HG03103 (cell line): Measurements from ENCODE around the gene TOPAZ1.
A peak's percentile ranks its signal among the peaks of the same experiment; 100 is the strongest.
"Not testable (repeated sequence)": the region's sequence is repeated elsewhere in the genome, so short reads cannot be mapped to it uniquely, and the experiment has no call there.

Experiments
- ATAC-seq: cut with Tn5 transposase; IDR thresholded peaks from one replicate; pipeline ENCODE4 v1.9.1; 2021; ENCODE audit warnings: low read depth; ENCODE audit not compliant: unreplicated experiment

Gene TOPAZ1

DNA sequence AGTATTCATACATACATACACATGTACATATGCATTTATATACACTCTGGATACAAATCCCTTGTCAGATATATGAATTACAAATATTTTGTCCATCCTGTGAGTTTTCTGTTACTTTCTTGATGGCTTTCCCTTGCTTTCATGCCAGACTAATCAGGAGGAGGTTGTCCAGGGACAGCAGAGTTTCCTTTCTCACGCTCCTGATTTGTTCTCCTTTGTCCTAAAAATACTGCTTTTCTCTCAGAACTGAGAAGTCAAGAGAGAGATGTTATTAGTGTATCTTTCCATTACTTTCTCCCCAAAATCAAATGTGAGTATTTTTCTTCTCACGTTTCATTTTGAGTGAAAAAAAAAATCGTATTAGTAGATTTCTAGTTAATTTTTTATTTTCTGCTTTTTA, 84.8 kb downstream of the TOPAZ1 start:
- no peak for ATAC-seq

DNA sequence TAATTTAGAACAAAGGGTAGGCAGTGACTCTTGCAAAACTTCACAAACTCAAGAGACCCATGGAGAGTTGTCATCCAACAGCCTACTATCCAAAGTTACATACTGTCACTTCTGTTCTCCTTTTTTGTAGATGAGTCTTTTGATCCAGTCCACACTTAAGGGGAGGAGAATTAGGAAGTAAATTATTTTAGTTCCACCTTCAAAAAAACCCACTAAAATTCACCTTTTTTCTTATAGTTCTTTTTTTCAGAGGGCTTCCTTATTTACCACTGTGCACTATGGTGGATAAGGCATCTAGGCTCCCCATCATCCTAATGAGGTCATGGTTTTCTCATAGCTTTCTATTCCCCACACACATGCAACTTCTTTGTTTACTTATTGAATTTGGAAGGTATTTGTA, 88.3 kb downstream of the TOPAZ1 start:
- no peak for ATAC-seq

DNA sequence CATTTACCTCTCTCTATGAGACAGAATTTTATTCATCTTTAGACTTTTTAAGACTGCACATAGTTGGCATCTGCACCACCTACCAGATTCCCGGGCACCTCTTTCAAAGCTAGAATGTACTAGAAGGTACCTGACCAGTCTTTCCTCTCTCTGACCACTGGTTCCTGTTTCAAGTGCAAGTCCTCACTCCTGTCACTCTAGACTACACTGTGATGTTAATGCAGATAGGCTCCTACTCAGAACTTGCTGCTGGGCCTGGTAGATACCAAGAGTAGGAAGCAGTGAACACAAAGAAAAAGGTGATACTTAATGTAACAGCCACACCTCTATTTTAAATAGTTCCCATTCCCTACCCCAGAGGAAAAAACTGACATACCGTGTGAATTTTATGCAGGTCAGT, 88.8 kb downstream of the TOPAZ1 start:
- no peak for ATAC-seq

DNA sequence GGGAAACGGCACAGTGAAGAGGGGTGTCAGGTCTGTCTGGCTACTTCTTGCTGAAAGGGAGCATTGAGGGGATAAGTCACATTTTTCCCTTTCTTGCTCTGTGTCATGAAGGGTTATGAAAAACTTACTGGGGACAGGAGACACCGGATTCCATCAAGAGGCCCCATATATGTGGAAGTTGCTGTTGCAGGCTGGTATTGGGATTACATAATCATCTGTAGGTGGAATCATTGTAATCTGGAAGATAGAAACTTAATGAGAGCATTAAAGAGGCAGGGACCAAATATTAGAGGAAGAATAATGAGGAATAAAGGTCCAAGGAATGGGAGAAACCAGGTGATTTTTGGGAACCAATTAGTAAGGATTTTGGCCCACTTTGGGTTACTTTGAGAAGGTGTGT, 92.6 kb downstream of the TOPAZ1 start:
- ATAC-seq = no peak

DNA sequence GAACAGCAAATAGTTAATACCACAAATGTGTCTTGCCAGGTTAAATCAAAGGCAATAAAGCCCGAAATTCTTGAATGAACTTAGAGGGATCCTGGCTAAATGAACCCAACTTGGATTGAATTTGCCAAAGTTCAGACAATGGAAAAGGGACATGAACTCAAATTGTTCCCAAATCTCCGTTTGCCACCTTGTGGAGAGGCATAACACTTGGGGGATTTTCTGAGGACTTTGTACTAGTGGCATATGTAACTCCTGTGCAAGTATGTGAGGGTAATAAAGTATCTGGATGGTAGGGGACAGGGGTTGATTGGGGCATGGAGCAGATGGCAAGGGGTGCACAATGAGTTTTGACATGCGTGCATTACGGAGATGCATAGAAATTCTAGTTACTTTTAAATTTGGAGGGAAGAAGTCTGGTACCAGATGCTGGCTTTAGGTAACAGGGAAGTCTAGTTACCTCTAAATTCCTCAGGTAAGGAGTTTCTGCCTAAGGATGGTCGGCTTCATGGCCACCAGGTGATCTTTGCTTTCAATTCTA, 95.6 kb downstream of the TOPAZ1 start:
- no peak for ATAC-seq

DNA sequence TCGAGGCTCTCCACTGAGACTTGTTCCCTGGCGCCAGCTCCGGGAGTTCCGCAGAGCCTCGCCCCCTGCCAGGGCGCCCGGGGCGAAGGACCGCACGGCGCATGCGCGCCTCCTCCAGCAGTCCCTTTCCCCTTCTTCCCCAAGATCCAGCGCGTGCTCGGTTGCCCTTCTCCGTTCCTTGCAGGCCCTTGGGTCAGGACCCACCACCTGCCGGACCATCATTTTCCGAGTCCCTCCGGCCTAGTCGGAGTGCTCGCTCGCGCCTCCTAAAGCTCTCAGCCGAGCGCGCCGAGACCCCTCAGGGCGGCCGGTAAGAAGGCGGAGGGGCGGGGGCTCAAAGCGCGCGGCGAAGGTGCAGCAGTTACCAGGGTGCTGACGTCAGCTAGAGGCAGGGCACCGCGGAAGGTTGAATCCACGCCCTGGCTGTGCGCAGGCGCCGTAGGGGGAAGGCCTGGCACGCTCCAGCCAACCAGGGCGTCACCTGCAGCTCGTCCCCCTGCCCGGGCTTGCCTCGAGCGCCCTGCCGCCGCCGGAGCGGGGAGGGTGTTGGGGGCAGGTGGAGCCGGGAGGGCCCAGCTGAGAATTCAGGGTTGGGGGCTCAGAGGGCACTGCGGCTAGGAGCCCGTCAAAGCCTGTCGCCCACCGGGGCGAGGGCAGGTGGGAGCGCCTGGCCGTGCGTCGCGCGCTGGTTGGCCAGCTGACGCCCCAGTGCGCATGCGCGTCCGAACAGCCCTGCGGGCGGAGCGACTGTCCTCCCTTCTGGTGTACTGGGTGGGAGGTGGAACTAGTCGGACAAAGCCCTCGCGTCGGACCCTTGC, 96.5 kb downstream of the TOPAZ1 start, which contains the start of gene TCAIM:
TCAIM (plus strand) TSS at position 757 of the 818 bp plus-strand sequence. CDS start 16,017 bp downstream, outside the sequence.
- peak; percentile 84 for ATAC-seq

DNA sequence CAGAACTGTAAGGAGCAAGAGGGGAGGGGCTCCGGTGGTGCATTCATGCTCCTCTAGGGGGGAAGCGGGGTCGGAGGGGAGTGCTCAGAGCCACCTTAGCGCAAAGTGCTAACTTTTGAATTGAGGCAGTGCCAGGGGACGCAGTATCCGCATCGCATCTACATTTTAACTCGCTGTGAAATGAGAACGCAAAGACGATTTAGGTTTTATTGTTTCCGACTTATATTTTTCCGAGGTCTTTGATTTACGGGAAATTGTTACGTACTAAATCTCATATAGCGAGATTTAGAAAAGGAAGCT, 97.1 kb downstream of the TOPAZ1 start:
- no peak for ATAC-seq

DNA sequence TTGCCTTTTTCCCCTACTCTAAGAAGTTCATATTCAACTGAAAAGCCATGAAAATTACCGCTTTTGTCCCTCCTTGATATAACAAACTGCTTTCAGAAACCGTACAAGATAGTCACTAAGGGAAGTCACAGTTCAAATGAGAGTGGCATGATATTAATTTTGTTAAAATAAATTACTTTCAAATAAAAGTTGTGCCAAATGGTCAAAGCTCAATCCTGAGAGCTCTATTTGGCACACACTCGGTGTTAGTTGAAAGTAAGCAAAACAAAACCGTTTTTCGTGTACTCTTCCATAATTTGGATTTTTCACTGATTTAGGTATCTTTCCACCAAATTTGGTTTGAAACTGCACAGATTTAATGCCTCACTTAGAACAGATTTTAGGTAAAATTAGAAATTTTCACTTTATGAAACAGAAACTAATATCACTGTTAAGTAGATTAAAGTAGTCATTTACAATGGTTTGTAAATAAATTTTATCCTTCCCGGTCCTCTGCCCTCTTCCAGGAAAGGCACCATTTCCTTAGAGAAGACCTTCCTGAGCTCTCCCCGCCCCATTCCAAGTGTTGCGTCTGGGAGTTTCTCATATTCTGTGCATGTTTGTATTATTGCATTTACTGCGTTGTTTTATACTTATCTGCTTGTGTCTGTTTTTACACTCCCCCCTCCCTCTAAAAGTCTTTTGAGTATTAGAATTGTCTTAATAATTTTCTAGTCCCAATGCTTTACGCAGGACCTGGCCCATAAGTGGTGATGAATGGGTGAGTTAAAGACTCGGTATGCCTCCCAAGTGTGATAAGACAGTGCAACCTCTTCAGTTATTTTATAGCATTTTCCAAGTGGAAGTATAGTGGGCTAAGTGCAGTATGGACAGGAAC, 97.7 kb downstream of the TOPAZ1 start:
- ATAC-seq = no peak

DNA sequence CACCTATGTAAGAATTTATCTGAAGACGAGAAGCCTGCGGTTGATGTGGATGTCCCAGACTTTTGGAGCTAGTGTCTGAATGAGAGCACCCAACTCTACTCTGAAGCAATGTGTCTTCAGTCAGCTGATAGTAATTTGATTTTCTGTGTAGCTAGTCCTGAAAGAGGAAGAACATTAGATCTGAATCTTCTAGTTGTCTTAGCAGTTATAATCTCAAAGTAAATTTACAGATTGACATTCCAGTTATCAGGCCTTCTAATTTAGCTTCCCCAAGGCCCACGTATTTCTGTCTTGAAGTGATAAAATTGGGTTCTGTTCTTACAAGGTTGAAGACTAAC, 98.3 kb downstream of the TOPAZ1 start:
- no peak for ATAC-seq

DNA sequence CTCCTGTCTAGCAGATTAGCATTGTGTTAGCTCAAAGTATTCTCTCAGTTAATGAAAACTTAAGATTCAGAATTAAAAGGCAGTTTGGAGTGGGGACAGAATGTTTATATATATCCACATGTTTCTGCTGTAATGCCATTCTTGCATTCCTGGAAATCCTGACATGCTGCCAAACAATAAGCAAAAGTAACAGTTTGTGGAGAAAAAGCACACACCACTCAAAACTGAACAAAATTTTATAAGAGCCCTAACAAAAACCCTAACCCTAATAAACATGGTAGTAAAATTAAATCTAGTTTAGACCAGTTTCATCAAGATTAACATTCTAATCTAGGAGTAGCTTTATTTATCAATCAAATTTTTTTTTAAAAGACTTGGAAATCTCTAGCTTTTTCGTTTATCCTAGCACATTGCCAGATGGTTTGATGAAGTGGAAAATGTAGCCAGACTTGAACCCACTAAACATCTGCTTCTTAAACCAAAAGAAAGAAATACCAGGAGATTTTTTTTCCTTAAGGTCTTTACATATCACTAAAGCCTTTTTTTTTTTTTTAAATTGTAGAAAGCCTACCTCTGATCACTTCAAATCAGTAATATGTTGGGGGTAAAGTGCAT, 100.6 kb downstream of the TOPAZ1 start:
- no peak for ATAC-seq

DNA sequence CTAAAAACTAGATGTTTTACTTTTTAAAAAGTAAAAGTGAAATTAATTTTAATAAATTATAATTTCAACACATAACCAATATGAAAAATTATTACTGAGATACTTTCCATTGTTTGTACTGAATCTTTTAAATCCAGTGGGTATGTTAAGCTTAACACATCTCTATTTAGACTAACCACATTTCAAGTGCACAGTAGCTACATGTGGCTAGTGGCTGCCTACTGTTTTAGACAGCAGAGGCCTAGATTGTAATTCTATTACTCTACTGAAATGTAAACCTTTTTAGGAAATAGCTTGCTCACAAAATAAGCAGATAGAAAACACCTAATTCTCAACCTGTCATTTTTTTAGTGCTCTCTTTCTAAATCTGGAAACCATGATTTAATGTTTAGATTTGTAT, 101.7 kb downstream of the TOPAZ1 start:
- no peak for ATAC-seq

DNA sequence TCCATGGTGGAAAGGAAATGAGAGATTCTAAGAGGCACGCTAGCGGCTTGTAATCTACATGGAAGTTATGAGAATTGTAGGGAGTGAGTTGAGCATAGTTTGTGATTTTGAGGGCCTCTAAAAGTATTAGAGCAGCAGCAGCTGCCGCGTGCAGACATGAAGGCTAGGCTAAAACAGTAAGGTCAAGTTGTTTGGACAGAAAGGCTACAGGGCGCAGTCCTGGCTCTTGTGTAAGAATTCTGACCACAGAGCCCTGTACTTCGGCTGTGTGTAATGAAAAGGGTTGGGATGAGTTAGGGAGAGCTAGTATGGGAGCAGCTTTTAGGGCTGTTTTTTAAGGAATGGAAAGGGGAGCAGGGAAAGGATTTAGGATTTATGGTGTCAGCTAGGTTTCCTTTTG, 104.9 kb downstream of the TOPAZ1 start:
- ATAC-seq = not testable (repeated sequence)

DNA sequence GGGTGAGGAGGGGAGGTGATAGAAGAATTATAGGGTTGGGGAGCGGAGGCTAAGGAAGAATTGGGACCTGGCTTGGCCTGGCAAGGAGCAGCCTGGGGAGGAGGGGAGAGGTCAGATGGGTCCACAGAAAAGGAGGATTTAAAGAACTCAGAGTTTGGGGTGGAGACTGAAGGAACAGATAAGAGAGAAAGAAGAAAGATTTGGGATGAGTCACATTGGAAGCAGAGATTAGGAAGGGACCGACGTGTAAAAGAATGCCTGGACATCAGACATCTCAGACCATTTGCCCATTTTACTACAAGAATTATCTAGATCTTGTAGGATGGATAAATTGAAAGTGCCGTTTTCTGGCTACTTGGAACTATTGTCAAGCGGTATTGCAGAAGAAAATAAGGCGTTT, 107.3 kb downstream of the TOPAZ1 start:
- no peak for ATAC-seq

DNA sequence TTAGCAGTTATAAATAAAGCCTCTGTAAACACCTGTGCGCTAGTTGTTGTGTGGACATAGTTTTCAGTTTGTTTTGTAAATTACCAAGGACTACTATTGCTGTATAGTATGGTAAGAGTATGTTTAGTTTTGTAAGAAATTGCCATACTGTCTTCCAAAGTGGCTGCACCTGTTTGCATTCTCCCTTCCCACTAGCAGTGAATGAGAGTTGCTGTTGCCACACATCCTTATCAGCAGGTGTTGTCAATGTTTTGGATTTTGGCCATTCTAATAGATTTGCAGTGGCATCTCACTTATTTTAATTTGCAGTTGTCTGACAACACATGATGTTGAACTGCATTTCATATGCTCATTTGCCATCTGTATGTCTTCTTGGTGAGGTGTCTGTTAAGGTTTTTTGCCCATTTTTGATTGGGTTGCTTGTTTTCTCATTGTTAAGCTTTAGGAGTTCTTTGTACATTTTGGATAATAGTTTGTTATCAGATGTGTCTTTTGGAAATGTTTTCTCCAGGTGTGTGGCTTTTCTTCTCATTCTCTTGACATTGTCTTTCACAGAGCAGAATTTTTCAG, 111.8 kb downstream of the TOPAZ1 start:
- no peak for ATAC-seq

DNA sequence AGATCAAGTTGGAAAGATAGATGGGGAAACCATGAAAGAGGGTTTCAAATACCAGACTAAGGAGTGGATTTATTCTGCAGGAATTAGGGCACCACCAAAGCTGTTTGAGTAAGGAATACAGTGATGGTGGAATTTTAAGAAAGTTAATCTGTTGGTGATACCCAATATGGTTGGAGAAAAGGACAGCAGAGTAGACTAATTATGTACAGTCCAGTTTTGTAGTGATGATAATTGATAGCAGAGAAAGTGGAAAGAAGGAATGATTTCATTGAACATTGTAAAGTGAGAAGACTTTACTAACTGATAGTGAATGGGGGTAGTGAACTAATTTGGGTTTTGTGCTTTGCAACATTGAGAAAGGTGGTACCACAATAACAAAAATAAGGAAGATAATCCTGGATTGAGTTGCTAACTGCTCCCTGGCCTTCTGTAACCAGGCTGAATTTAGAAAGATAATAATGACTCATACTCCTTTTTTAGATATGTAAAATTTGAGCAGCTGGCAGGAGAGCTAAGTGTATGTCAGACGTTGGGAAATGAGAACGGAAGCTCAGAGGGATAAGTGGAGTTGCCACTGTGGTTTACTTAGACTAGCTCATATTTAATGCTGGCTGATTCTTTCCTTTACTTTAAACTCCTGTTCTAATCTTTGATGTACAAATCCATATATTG, 113.8 kb downstream of the TOPAZ1 start:
- ATAC-seq = no peak

DNA sequence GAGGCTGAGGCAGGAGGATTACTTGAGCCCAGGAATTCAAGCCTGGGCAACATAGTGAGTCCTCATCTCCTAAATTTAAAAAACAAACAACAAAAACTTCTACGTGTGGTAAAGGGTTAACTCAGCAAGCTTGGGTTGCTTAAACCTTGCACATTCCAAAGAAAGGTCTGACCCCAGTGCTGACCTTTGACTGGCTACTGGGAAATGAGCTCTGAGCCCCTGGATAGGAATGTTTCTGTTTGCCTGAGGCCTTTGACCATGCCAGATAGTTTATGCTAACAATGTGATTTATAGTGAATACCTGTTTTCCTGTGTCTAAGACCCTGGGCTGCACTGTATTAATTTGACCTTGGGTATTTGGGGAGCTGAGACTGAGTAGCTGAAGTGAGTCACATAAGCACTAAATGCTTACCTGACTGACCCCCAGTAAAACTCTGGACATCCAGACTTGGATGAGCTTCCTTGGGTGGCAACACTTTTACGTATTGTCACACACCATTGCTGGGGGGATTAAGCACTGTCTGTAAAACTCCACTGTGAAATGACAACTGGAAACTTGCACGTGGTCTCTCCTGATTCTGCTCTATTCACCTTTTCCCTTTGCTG, 117.6 kb downstream of the TOPAZ1 start:
- no peak for ATAC-seq

DNA sequence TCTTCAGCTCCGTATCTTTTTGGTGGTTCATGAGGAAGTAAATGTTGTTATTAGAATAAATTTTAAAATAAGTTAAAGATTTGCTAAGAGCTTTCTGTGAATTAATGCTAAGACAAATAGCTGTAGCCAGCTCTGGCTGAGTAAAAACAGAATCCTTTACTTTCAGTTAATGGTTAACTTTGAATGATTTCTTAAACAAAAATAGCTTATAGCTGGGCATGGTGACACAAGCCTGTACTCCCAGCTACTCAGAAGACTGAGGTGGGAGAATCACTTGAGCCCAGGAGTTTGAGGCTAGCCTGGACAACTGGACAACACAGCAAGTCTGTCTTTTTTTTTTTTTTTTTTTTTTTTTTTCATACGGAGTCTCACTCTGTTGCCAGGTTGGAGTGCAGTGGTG, 121.9 kb downstream of the TOPAZ1 start:
- ATAC-seq = no peak

DNA sequence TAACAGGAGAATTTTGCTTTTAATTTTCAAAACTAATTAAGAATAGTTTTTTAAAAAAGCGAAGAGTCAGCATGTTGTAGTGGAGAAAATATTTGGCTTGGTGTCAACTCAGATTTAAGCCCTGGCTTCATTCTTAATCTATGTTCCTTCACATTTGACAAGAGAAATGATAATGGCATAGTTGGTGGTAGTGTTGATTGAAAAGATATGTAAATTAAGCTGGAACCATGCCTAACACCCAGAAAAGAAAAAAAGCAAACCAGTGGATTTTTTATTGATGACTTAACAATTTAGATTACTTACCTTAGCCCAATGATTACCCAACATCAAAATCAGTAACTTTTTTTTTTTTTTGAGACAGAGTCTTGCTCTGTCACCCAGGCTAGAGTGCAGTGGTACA, 124.3 kb downstream of the TOPAZ1 start:
- no peak for ATAC-seq

DNA sequence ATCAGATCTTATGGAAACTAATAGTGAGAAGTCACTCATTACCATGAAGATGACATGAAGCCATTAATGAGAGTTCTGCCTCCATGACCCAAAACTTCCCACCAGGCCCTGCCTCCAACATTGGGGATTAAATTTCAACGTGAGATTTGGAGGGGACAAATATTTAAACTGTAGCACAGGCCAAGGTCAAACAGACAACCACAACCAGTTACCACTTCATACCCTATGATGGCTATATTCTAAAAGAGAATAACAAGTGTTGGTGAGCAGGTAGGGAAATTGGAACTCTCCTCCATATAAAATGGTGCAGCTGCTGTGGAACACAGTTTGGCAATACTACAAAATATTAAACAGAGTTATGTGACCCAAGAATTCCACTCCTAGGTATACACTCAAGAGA, 133.8 kb downstream of the TOPAZ1 start:
- ATAC-seq = no peak
